Effector memory CD8-positive, alpha-beta T cell (primary cell): ENCODE results near the gene TMPO.
"Not testable (repeated sequence)": the region's sequence is repeated elsewhere in the genome, so short reads cannot be mapped to it uniquely, and the experiment has no call there.

ENCODE experiments used
- ATAC-seq: fragments of 150-1000 bp; cut with Tn5 transposase; replicated peaks from 2 replicates; pipeline ENCODE4 v1.10.0; 2021; ENCODE audit warnings: mild to moderate bottlenecking, moderate library complexity
- DNase-seq, 3 experiments: peaks; one replicate each; pipeline ENCODE4 v3.0.0; 2021
- H3K27ac Mint-ChIP-seq, 2 donors: one replicate each; pipeline ENCODE4 v1.8.0; 2022; ENCODE audit warnings: mild to moderate bottlenecking in 2 of 2, mixed read lengths in 2 of 2, moderate library complexity in 2 of 2
- H3K27me3 Mint-ChIP-seq, 2 donors: one replicate each; pipeline ENCODE4 v1.8.0; 2022; ENCODE audit warnings: mixed read lengths in 2 of 2
- H3K36me3 Mint-ChIP-seq: one replicate; pipeline ENCODE4 v1.8.0; 2022; ENCODE audit warnings: mild to moderate bottlenecking, moderate library complexity, mixed read lengths; ENCODE audit not compliant: insufficient read depth
- H3K4me1 Mint-ChIP-seq, 2 donors: one replicate each; pipeline ENCODE4 v1.8.0; 2022; ENCODE audit warnings: low read depth in 2 of 2, mixed read lengths in 2 of 2
- H3K4me3 Mint-ChIP-seq, 2 donors: one replicate each; pipeline ENCODE4 v1.8.0; 2022; ENCODE audit warnings: mild to moderate bottlenecking in 2 of 2, mixed read lengths in 2 of 2, moderate library complexity in 2 of 2
- H3K9me3 Mint-ChIP-seq, 2 donors: one replicate each; pipeline ENCODE4 v1.8.0; 2022; ENCODE audit warnings: mixed read lengths in 2 of 2

TMPO gene

DNA sequence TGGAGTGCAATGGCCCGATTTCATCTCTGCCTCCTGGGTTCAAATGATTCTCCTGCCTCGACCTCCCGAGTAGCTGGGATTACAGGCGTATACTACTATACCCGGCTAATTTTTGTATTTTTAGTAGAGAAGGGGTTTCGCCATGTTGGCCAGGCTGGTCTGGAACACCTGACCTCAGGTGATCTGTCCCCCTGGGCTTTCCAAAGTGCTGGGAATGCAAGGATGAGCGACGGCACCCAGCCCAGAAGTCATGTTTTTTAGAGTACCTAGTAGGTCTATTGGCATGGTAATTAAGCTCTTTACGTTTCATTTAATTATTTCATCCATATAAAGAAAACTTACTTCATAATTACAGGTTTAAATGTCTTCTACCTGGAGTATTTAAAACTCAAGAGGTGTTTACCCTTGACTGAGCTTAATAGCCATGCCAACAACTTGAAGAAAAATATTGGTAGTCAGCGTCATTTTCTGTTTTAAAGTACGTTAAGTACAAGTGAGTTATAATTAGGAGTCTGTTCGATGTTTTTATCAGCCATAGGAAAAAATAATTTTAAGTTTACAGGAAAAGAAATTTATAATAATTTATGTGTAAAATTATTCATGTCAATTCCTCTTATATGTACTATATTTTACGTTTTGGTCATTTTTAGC is 4.0 kb downstream of the TMPO start:
- Mint-ChIP-seq H3K9me3 (no peaks in the 10 kb centered on the region), H3K4me3 (peak overlapping the region; percentile 94 to 99), H3K4me1 (peaks cover 30 to 57% of the 10 kb centered on the region in 2 donors), H3K27me3 (no peaks in the 10 kb centered on the region), H3K27ac (peak overlapping the region; percentile 95 to 97), H3K36me3 (peaks cover 59% of the 10 kb centered on the region)
- no peak for DNase-seq
- no peak for ATAC-seq

- Mint-ChIP-seq H3K36me3 (peaks cover 63% of the 10 kb centered on the region), H3K27ac (peak overlapping the region in 1 of 2 donors; percentile 68), H3K9me3 (no peaks in the 10 kb centered on the region), H3K4me1 (peaks cover 2 to 4% of the 10 kb centered on the region in 2 donors), H3K4me3 (no peak overlapping the region), H3K27me3 (no peaks in the 10 kb centered on the region)
- ATAC-seq (no peak), DNase-seq (no peak)
These were observed 14.7 kb downstream of the TMPO start for GRCh38 chr12:98530068-98530467.

DNA sequence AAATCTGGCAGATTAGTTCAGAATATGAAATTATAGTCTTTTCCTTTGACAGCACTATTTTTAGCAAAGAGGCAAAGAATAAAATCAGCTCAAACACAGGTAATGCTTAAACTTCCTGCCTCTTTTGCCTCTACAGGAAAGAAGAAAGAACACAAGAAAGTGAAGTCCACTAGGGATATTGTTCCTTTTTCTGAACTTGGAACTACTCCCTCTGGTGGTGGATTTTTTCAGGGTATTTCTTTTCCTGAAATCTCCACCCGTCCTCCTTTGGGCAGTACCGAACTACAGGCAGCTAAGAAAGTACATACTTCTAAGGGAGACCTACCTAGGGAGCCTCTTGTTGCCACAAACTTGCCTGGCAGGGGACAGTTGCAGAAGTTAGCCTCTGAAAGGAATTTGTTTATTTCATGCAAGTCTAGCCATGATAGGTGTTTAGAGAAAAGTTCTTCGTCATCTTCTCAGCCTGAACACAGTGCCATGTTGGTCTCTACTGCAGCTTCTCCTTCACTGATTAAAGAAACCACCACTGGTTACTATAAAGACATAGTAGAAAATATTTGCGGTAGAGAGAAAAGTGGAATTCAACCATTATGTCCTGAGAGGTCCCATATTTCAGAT is 17.4 kb downstream of the TMPO start:
- ATAC-seq: peak; percentile 66
- no peaks in the 10 kb centered on the region for H3K9me3 Mint-ChIP-seq
- H3K4me1 Mint-ChIP-seq: peaks cover 2 to 5% of the 10 kb centered on the region in 2 donors
- no peak overlapping the region for H3K4me3 Mint-ChIP-seq
- H3K36me3 Mint-ChIP-seq: peaks cover 57% of the 10 kb centered on the region
- H3K27ac Mint-ChIP-seq: no peak overlapping the region
- peak; percentile 21 to 46 (median 24) for DNase-seq
- no peaks in the 10 kb centered on the region for H3K27me3 Mint-ChIP-seq

DNA sequence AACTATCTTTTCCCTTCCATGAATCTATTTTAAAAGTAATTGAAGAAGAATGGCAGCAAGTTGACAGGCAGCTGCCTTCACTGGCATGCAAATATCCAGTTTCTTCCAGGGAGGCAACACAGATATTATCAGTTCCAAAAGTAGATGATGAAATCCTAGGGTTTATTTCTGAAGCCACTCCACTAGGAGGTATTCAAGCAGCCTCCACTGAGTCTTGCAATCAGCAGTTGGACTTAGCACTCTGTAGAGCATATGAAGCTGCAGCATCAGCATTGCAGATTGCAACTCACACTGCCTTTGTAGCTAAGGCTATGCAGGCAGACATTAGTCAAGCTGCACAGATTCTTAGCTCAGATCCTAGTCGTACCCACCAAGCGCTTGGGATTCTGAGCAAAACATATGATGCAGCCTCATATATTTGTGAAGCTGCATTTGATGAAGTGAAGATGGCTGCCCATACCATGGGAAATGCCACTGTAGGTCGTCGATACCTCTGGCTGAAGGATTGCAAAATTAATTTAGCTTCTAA is 18.4 kb downstream of the TMPO start:
- ATAC-seq: no peak

GRCh38 chr12:98538031-98538430 is 22.6 kb downstream of the TMPO start:
- DNase-seq (no peak), ATAC-seq (no peak)
- Mint-ChIP-seq H3K27ac (peak overlapping the region in 1 of 2 donors; percentile 10), H3K36me3 (peaks cover 58% of the 10 kb centered on the region), H3K4me1 (peaks cover 4 to 15% of the 10 kb centered on the region in 2 donors), H3K27me3 (no peaks in the 10 kb centered on the region), H3K9me3 (no peaks in the 10 kb centered on the region), H3K4me3 (no peak overlapping the region)

More for the DNA sequence above, 18.4 kb downstream of the TMPO start:
- Mint-ChIP-seq H3K36me3 (peaks cover 57% of the 10 kb centered on the region), H3K9me3 (no peaks in the 10 kb centered on the region), H3K27me3 (no peaks in the 10 kb centered on the region), H3K27ac (no peak overlapping the region), H3K4me1 (peaks cover 2 to 5% of the 10 kb centered on the region in 2 donors), H3K4me3 (no peak overlapping the region)
- DNase-seq: no peak

DNA sequence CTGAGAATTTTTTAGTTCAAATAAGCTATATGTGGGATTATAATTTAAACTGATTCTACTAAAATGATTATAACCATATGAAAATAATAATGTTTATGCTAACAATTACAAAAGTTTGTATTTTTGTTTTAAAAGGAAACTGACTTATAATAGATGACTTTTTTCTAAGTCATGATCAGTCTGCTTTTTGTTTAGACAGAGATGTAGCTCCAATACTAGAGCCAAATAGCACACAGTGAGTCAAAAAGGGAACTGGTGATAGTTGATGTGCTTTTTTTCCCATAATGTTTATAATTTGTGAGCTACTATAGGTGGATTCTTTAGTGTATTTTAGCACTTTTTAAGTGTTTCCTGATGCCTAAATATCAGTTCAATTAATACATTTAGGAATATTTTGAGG is 28.3 kb downstream of the TMPO start:
- Mint-ChIP-seq H3K4me1 (peaks cover 3 to 9% of the 10 kb centered on the region in 2 donors), H3K4me3 (no peak overlapping the region), H3K36me3 (peaks cover 84% of the 10 kb centered on the region), H3K27me3 (no peaks in the 10 kb centered on the region), H3K9me3 (no peaks in the 10 kb centered on the region), H3K27ac (peak overlapping the region in 1 of 2 donors; percentile 75)
- DNase-seq (no peak), ATAC-seq (no peak)

DNA sequence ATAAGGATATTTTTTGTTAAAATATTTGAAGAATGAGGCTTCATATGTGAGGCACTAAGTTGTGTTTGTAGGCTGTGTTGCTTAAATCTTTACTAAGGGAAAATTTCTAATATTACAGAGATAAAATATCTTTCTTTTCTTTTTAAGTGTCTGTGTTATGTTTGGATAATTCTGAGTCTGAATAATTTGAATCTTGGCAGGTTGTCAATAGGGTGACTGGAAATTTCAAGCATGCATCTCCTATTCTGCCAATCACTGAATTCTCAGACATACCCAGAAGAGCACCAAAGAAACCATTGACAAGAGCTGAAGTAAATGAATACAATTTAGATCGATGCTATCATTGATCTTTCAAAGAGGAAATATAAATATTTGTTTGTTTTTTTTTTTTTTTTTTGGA is 29.4 kb downstream of the TMPO start:
- no peaks in the 10 kb centered on the region for H3K9me3 Mint-ChIP-seq
- ATAC-seq: no peak
- H3K4me1 Mint-ChIP-seq: peaks cover 3 to 9% of the 10 kb centered on the region in 2 donors
- H3K4me3 Mint-ChIP-seq: no peak overlapping the region
- no peak overlapping the region for H3K27ac Mint-ChIP-seq
- H3K36me3 Mint-ChIP-seq: peaks cover 82% of the 10 kb centered on the region
- DNase-seq: no peak
- H3K27me3 Mint-ChIP-seq: no peaks in the 10 kb centered on the region

- Mint-ChIP-seq H3K27me3 (no peaks in the 10 kb centered on the region), H3K9me3 (no peaks in the 10 kb centered on the region), H3K27ac (peak overlapping the region in 1 of 2 donors; percentile 46), H3K4me3 (no peak overlapping the region), H3K36me3 (peaks cover 63% of the 10 kb centered on the region), H3K4me1 (no peaks in the 10 kb centered on the region)
- ATAC-seq (no peak), DNase-seq (no peak)
These were observed 34.2 kb downstream of the TMPO start for GRCh38 chr12:98549371-98550110.

GRCh38 chr12:98551787-98552186 is 36.4 kb downstream of the TMPO start:
- H3K4me3 Mint-ChIP-seq: no peak overlapping the region
- H3K36me3 Mint-ChIP-seq: peaks cover 43% of the 10 kb centered on the region
- H3K9me3 Mint-ChIP-seq: no peaks in the 10 kb centered on the region
- H3K27ac Mint-ChIP-seq: no peak overlapping the region
- H3K27me3 Mint-ChIP-seq: no peaks in the 10 kb centered on the region
- no peaks in the 10 kb centered on the region for H3K4me1 Mint-ChIP-seq
- ATAC-seq (no peak), DNase-seq (no peak)

GRCh38 chr12:98558097-98558496 is 42.7 kb downstream of the TMPO start:
- not testable (repeated sequence) for H3K9me3 Mint-ChIP-seq, DNase-seq, H3K4me1 Mint-ChIP-seq, ATAC-seq, H3K36me3 Mint-ChIP-seq, H3K27me3 Mint-ChIP-seq, H3K4me3 Mint-ChIP-seq, H3K27ac Mint-ChIP-seq

GRCh38 chr12:98559666-98560065 is 44.3 kb downstream of the TMPO start:
- ATAC-seq (no peak), DNase-seq (no peak)
- no peak overlapping the region for H3K4me3 Mint-ChIP-seq
- no peaks in the 10 kb centered on the region for H3K36me3 Mint-ChIP-seq
- no peaks in the 10 kb centered on the region for H3K9me3 Mint-ChIP-seq
- no peaks in the 10 kb centered on the region for H3K27me3 Mint-ChIP-seq
- H3K4me1 Mint-ChIP-seq: no peaks in the 10 kb centered on the region
- no peak overlapping the region for H3K27ac Mint-ChIP-seq

DNA sequence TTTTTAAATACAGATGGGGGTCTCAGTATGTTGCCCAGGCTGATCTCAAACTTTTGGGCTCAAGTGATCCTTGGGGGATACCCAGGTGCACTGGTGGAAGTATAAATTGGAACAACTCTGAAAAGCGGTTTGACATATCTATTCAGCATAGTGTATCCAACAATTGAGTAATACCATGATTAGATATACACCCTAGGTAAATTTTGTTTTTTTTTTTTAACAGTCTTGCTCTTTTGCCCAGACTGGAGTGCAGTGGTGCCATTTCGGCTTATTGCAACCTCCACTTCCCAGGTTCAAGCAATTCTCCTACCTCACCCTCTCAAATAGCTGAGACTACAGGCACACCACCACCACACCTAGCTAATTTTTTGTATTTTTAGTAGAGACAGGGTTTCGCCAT is 46.5 kb downstream of the TMPO start:
- DNase-seq (no peak), ATAC-seq (no peak)
- no peak overlapping the region for H3K4me3 Mint-ChIP-seq
- peaks cover 0 to 5% of the 10 kb centered on the region in 2 donors for H3K4me1 Mint-ChIP-seq
- H3K36me3 Mint-ChIP-seq: no peaks in the 10 kb centered on the region
- no peaks in the 10 kb centered on the region for H3K9me3 Mint-ChIP-seq
- no peaks in the 10 kb centered on the region for H3K27me3 Mint-ChIP-seq
- H3K27ac Mint-ChIP-seq: no peak overlapping the region

DNA sequence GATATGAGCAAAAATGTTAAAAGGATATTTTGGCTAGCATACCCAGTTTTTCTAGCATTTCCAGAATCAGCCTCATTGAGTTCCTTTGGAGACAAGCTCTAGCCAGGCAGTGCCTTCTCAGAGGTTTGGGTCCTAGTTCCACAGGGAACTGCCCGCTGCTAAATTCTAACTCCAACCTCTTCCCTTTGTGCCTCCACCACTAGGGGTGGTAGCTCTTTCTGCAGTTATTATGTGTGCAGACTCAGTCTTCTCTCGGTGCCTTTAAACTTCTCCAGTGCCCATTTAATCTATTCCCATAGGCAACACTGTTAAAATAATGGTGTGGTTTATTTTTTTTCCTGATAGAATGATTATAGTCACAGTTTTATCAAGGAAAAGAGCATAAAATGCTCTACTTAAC is 56.6 kb downstream of the TMPO start:
- ATAC-seq: no peak
- DNase-seq: no peak
- Mint-ChIP-seq H3K27me3 (peaks cover 0 to 4% of the 10 kb centered on the region in 2 donors), H3K4me1 (peaks cover 0 to under 1% of the 10 kb centered on the region in 2 donors), H3K36me3 (no peaks in the 10 kb centered on the region), H3K9me3 (no peaks in the 10 kb centered on the region), H3K27ac (no peak overlapping the region), H3K4me3 (no peak overlapping the region)
